GM18526 (cell line): ENCODE data around the gene ANKRD6.

Experiments used
- POLR2A ChIP-seq: IDR thresholded peaks from 3 replicates; pipeline ENCODE4 v1.6.1; 2011; ENCODE audit not compliant: insufficient read length; ENCODE audit errors: extremely low read depth

ANKRD6 gene

GRCh38 chr6:89508755-89509563 is 76.0 kb downstream of the ANKRD6 start:
- no peak for TF ChIP-seq POLR2A

- no peak for TF ChIP-seq POLR2A
Measured at GRCh38 chr6:89509777-89510281, 76.9 kb downstream of the ANKRD6 start.

DNA sequence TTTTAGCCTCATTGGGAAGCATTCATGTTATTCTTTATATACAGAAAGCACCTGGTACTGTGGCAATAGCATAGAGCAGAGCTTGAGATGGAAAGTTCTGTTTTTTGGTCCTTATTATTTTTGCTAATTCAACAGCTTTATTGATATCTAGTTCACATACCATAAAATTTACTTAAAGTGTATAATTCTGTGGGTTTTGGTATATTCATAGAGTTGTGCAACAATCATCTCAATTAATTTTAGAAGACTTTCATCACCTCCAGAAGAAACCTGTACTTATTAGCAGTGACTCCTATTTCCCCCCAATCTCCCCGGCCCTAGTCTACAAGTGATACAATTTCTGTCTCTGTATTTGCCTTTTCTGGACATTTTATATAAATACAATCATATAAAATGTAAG is 77.4 kb downstream of the ANKRD6 start:
- no peak for TF ChIP-seq POLR2A

DNA sequence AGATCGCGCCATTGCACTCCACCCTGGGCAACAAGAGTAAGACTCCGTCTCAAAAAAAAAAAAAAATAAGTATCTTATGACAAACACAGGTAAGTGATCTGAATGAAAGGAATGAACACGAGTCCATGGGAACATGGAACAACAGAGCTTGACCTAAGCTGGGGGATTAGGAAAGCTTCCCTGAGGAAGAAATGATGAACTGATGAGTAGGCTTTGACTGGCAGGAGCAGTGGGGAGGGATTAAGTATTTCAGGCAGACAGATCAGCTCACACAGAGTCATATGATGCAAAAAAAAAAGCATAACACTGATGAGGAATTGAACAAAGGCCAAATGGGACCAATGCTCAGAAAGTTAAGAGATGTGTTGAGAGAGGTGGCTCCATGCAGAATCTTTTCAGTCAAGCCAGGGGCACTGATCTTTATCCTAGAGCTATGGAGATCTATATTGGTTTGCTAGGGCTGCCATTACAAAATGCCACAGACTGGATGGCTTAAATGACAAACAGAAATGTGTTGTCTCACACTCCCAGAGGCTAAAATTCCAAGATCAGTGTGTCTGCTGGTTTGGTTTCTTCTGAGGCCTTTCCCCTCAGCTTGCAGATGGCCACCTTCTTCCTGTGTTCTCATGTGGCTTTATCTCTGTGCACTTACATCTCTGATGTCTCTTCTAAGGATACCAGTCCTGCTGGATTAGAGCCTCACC is 85.6 kb downstream of the ANKRD6 start:
- TF ChIP-seq POLR2A = no peak

- no peak for TF ChIP-seq POLR2A
Measured at GRCh38 chr6:89520736-89521135, 87.8 kb downstream of the ANKRD6 start.

DNA sequence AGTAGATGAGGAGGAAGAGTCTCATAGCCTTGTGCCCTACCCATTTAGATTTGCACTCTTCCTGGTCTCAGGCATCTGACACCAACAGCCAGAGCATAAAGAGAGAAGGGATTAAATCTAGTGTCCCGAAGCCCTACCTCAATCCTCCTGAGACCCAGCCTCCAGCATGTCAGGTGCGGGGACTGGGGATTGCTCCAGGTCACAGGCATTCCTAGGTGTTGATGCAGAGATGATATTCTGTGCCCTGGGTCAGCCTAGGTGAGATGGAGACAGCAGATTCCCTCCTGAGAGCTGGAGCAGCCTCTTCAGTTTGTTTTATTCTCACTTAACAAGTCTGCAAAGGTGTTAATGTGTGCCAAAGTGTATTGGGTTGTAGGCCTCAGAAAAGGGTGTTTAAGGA is 89.8 kb downstream of the ANKRD6 start:
- TF ChIP-seq POLR2A = no peak

GRCh38 chr6:89525786-89526562 is 93.0 kb downstream of the ANKRD6 start:
- TF ChIP-seq POLR2A = no peak

- no peak for TF ChIP-seq POLR2A
Measured at GRCh38 chr6:89526563-89526869, 93.6 kb downstream of the ANKRD6 start.

GRCh38 chr6:89527634-89528033 is 94.7 kb downstream of the ANKRD6 start:
- TF ChIP-seq POLR2A = no peak

GRCh38 chr6:89528866-89529265 is 95.9 kb downstream of the ANKRD6 start:
- TF ChIP-seq POLR2A = no peak

DNA sequence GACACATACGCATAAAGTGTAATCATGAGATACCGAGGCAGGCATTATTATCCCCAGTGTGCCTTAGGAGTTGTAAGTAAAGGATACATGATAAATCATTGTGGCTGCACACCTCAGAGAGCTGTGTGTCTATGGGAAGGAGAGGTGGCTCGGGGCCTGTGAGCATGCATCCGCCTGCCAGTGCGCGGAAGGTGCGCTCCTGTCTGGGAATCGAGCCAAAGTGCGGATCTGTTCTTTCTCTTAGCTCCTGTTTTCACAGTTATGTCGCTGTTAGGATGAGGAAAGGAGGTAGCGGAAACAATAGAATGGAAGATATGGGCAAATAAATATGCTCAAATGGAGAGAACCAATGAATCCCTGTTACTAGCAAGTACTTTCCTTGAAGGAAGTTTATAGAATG is 98.0 kb downstream of the ANKRD6 start:
- no peak for TF ChIP-seq POLR2A

GRCh38 chr6:89536231-89536630 is 103.3 kb downstream of the ANKRD6 start:
- TF ChIP-seq POLR2A = no peak

DNA sequence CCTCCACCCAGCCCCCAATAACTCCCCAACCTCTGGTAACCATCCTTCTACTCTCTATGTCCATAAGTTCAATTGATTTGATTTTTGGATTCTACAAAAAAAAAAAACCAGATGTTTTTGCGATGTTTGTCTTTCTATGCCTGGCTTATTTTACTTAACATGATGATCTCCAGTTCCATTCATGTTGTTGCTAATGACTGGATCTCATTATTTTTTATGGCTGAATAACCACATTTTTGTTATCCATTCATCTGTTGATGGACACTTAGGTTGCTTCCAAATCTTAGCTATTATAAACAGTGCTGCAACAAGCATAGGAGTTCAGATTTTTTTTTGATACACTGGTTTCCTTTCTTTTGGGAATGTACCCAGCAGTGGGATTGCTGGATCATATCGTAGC is 106.8 kb downstream of the ANKRD6 start:
- TF ChIP-seq POLR2A = no peak

DNA sequence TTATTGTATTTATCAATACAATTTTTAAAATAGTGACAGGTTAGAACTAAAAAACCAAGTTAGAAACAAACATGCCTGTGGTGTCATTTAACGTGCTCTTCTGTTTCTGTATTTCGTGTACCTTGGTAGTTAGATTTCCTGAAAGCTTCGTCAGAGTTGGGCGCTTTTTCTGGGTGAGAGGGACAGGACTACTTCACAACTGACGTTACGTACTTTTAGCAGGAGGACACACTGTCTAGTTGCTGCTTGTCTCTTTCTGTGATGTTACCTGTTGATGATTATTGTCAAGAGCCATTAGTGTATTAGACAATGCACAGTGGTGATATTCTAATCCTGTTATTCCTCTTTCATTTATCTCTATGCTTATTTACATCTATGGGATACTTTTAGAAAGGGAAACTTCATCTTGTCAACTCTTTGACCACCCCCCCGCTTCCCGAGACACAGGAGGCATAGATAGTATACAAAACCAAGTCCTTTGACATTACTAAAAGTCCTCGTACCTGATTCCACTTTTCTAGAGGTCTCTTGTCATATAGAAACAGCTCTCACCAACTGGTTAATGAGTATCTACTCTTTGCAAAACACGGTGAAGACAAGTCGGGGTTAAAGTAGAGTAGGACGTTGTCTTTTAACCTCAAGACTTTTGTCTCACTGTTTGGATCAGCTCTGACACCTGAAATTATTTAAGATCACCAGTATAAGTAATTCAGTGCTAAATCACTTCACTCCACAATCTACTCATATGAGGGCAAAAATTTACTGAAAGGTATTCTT is 109.3 kb downstream of the ANKRD6 start:
- TF ChIP-seq POLR2A = no peak

- TF ChIP-seq POLR2A = no peak
Measured at GRCh38 chr6:89542866-89543265, 109.9 kb downstream of the ANKRD6 start.
